Activated CD8-positive, alpha-beta T cell treated with anti-CD3 and anti-CD28 coated beads for 36 hours (primary cell): ENCODE measurements around the gene ZNF652. TPM values are rescaled to one million over a fixed set of nuclear protein-coding genes. Genes with fewer than 3 reads are reported as not detected.

Source experiments
- ATAC-seq: fragments of 200-7000 bp; cut with Tn5 transposase; one replicate; pipeline ENCODE4 v1.10.0; 2021; ENCODE audit warnings: mild to moderate bottlenecking, moderate library complexity
- CTCF ChIA-PET: fragments of 350-600 bp; sonication (Branson Sonifier 250); formaldehyde crosslinking; loops from one replicate; lab custom pipeline; 2021; ENCODE audit warnings: antibody characterized with exemption; lab: Charles Lee
- POLR2A ChIA-PET: fragments of 350-600 bp; sonication (Branson Sonifier 250); formaldehyde crosslinking; loops from one replicate; lab custom pipeline; 2021; ENCODE audit warnings: antibody characterized with exemption; lab: Charles Lee
- DNase-seq: peaks from one replicate; pipeline ENCODE4 v3.0.0-alpha.2; 2020
- H3K27ac Mint-ChIP-seq: one replicate; pipeline ENCODE4 v1.8.0; 2021; ENCODE audit warnings: mild to moderate bottlenecking, mixed read lengths
- H3K27me3 Mint-ChIP-seq: one replicate; pipeline ENCODE4 v1.8.0; 2021; ENCODE audit warnings: mixed read lengths
- H3K36me3 Mint-ChIP-seq: one replicate; pipeline ENCODE4 v1.8.0; 2021; ENCODE audit warnings: low read depth, mixed read lengths
- H3K4me1 Mint-ChIP-seq: one replicate; pipeline ENCODE4 v1.8.0; 2021; ENCODE audit warnings: low read depth, mixed read lengths
- H3K4me3 Mint-ChIP-seq: one replicate; pipeline ENCODE4 v1.8.0; 2021; ENCODE audit warnings: mild to moderate bottlenecking, moderate library complexity, mixed read lengths
- H3K9me3 Mint-ChIP-seq: one replicate; pipeline ENCODE4 v1.8.0; 2021; ENCODE audit warnings: mixed read lengths
- CTCF ChIP-seq: fragments of 200-600 bp; IDR thresholded peaks from one replicate; pipeline ENCODE4 v1.8.0; 2022; ENCODE audit warnings: antibody characterized with exemption, mild to moderate bottlenecking
- intact Hi-C: fragments of 100-400 bp; cut with micrococcal nuclease; formaldehyde crosslinking; loops from one replicate; pipeline ENCODE4 v1.10.0; 2022
- total RNA-seq, 2 experiments: library from RNA; stranded (reverse); gene quantifications; one replicate each; pipeline ENCODE4 v1.2.3, GENCODE V29; 2021

Gene ZNF652
- total RNA-seq, 2 experiments from 2014 or later = 6.4 to 6.7 TPM

GRCh38 chr17:49342575-49342936, 19.5 kb downstream of the ZNF652 start:
- peaks cover 74% of the 10 kb centered on the region for H3K4me1 Mint-ChIP-seq
- ChIA-PET POLR2A (interaction anchor here (0.6 to 2.0 kb wide), 9 partner anchors 15 to 414 kb away, joined by 3 to 10 read pairs (median 5); partner anchors contain the start of gene ZNF652), CTCF (interaction anchor here (0.6 to 3.4 kb wide), 6 partner anchors 12 to 1102 kb away, joined by 3 to 20 read pairs (median 4); no protein-coding TSS in a partner anchor)
- intact Hi-C loops = loop anchor here (2.0 kb wide), 1 partner anchor 18 kb away; no protein-coding TSS in a partner anchor
- peak overlapping the region; percentile 83 for H3K27ac Mint-ChIP-seq
- DNase-seq = no peak
- peaks cover 2% of the 10 kb centered on the region for H3K36me3 Mint-ChIP-seq
- H3K4me3 Mint-ChIP-seq = peak overlapping the region; percentile 73
- H3K9me3 Mint-ChIP-seq = no peaks in the 10 kb centered on the region
- ATAC-seq = peak; percentile 4
- TF ChIP-seq CTCF = no peak
- no peaks in the 10 kb centered on the region for H3K27me3 Mint-ChIP-seq

GRCh38 chr17:49341356-49341755, 20.7 kb downstream of the ZNF652 start:
- CTCF ChIA-PET = interaction anchor here (1.3 to 4.0 kb wide), 5 partner anchors 13 to 215 kb away, joined by 4 to 24 read pairs (median 18); no protein-coding TSS in a partner anchor
- Mint-ChIP-seq H3K9me3 (no peaks in the 10 kb centered on the region), H3K27ac (peak overlapping the region; percentile 80), H3K27me3 (no peaks in the 10 kb centered on the region), H3K4me3 (peak overlapping the region; percentile 53), H3K4me1 (peaks cover 64% of the 10 kb centered on the region), H3K36me3 (peaks cover 2% of the 10 kb centered on the region)
- no peak for TF ChIP-seq CTCF
- DNase-seq (no peak), ATAC-seq (no peak)
- POLR2A ChIA-PET = interaction anchor here (1.5 to 2.0 kb wide), 3 partner anchors 16 to 47 kb away, joined by 6 to 10 read pairs (median 7); no protein-coding TSS in a partner anchor
- intact Hi-C loops = no loop called here

GRCh38 chr17:49339354-49339753, 22.7 kb downstream of the ZNF652 start:
- H3K27ac Mint-ChIP-seq = peak overlapping the region; percentile 59
- no peak for ATAC-seq
- intact Hi-C loops = no loop called here

GRCh38 chr17:49338883-49339282, 23.2 kb downstream of the ZNF652 start:
- H3K4me1 Mint-ChIP-seq = peaks cover 60% of the 10 kb centered on the region
- peak; percentile 70 for ATAC-seq
- ChIA-PET POLR2A (interaction anchor here (0.8 to 1.7 kb wide), 8 partner anchors 10 to 147 kb away, joined by 3 to 4 read pairs (median 4); no protein-coding TSS in a partner anchor), CTCF (interaction anchor here (0.6 to 4.0 kb wide), 8 partner anchors 9 to 113 kb away, joined by 3 to 24 read pairs (median 4); no protein-coding TSS in a partner anchor)
- H3K9me3 Mint-ChIP-seq = no peaks in the 10 kb centered on the region
- no peaks in the 10 kb centered on the region for H3K27me3 Mint-ChIP-seq
- H3K27ac Mint-ChIP-seq = peak overlapping the region; percentile 62
- peak; percentile 59 for DNase-seq
- peaks cover 2% of the 10 kb centered on the region for H3K36me3 Mint-ChIP-seq
- H3K4me3 Mint-ChIP-seq = peak overlapping the region; percentile 7
- no peak for TF ChIP-seq CTCF
- intact Hi-C loops = no loop called here

More at GRCh38 chr17:49339354-49339753, 22.7 kb downstream of the ZNF652 start:
- no peak for DNase-seq
- H3K4me1 Mint-ChIP-seq = peaks cover 59% of the 10 kb centered on the region
- H3K36me3 Mint-ChIP-seq = peaks cover 2% of the 10 kb centered on the region
- ChIA-PET POLR2A (interaction anchor here (0.8 to 1.7 kb wide), 6 partner anchors 10 to 147 kb away, joined by 3 to 4 read pairs (median 4); no protein-coding TSS in a partner anchor), CTCF (interaction anchor here (0.6 to 4.0 kb wide), 6 partner anchors 8 to 113 kb away, joined by 3 to 24 read pairs (median 4); no protein-coding TSS in a partner anchor)
- H3K4me3 Mint-ChIP-seq = no peak overlapping the region
- no peak for TF ChIP-seq CTCF
- no peaks in the 10 kb centered on the region for H3K27me3 Mint-ChIP-seq
- no peaks in the 10 kb centered on the region for H3K9me3 Mint-ChIP-seq

- Mint-ChIP-seq H3K4me1 (peaks cover 55% of the 10 kb centered on the region), H3K27me3 (no peaks in the 10 kb centered on the region), H3K4me3 (no peak overlapping the region), H3K9me3 (no peaks in the 10 kb centered on the region), H3K36me3 (peaks cover 3% of the 10 kb centered on the region), H3K27ac (peak overlapping the region; percentile 71)
- CTCF ChIA-PET = interaction anchor here (1.1 to 4.0 kb wide), 5 partner anchors 9 to 30 kb away, joined by 3 to 24 read pairs (median 3); no protein-coding TSS in a partner anchor
- ATAC-seq (peak; percentile 8), DNase-seq (peak; percentile 55)
- intact Hi-C loops = no loop called here
- POLR2A ChIA-PET = interaction anchor here (0.7 to 1.6 kb wide), 4 partner anchors 9 to 146 kb away, joined by 3 to 4 read pairs (median 3); no protein-coding TSS in a partner anchor
- no peak for TF ChIP-seq CTCF
Observed at GRCh38 chr17:49337884-49338283, 24.2 kb downstream of the ZNF652 start.
